ENCODE data around the gene C4orf50.

C4orf50 gene

GRCh38 chr4:5992171-5992827 is 25.9 kb downstream of the C4orf50 start:
- Histone ChIP-seq H3K27me3 (ENCODE audit: insufficient read depth, low read length, poor library complexity, severe bottlenecking) (no peaks in the 10 kb centered on the region), H3K4me1 (ENCODE audit: insufficient read depth, low read length, poor library complexity, severe bottlenecking) (no peaks in the 10 kb centered on the region)

GRCh38 chr4:5991405-5991804 is 26.8 kb downstream of the C4orf50 start:
- H3K9ac ChIP-seq (ENCODE audit: low read depth, low read length, poor library complexity, severe bottlenecking), result no peak overlapping the region
- H3K4me2 ChIP-seq (ENCODE audit: low read depth, low read length, poor library complexity, severe bottlenecking), result no peak overlapping the region
- no peaks in the 10 kb centered on the region for H3F3A ChIP-seq (ENCODE audit: low read depth)
- no peaks in the 10 kb centered on the region for H3K36me3 ChIP-seq (ENCODE audit: insufficient read depth, low read length)
- no peaks in the 10 kb centered on the region for H4K20me1 ChIP-seq (ENCODE audit: insufficient read depth, low read length, poor library complexity, severe bottlenecking)
- TF ChIP-seq EZH2phosphoT487 (IDR thresholded peaks at IDR 0.05; ENCODE audit: borderline replicate concordance) (no peak), CTCF (conservative IDR thresholded peaks at IDR 0.05; ENCODE audit: low read length) (no peak)
- H3K27me3 ChIP-seq (ENCODE audit: insufficient read depth, low read length, poor library complexity, severe bottlenecking), result no peaks in the 10 kb centered on the region
- no peaks in the 10 kb centered on the region for H3K9me2 ChIP-seq (replicated peaks; ENCODE audit: low read depth, low read length)
- no peaks in the 10 kb centered on the region; the same call in 1 of the 2 replicates for H3K9me3 ChIP-seq (ENCODE audit: insufficient read depth, low read depth, low read length)
- H3K79me2 ChIP-seq (ENCODE audit: insufficient read depth, low read length), result no peaks in the 10 kb centered on the region
- no peak overlapping the region for H2AFZ ChIP-seq (ENCODE audit: low read length)
- no peak overlapping the region for H3K4me3 ChIP-seq (ENCODE audit: low read length, poor library complexity, severe bottlenecking)
- H3K4me1 ChIP-seq (ENCODE audit: insufficient read depth, low read length, poor library complexity, severe bottlenecking), result no peaks in the 10 kb centered on the region

More at GRCh38 chr4:5992171-5992827, 25.9 kb downstream of the C4orf50 start:
- H3K4me3 ChIP-seq (ENCODE audit: low read length, poor library complexity, severe bottlenecking), result no peak overlapping the region
- H3K9ac ChIP-seq (ENCODE audit: low read depth, low read length, poor library complexity, severe bottlenecking), result no peak overlapping the region
- H3K9me2 ChIP-seq (replicated peaks; ENCODE audit: low read depth, low read length), result no peaks in the 10 kb centered on the region
- TF ChIP-seq CTCF (conservative IDR thresholded peaks at IDR 0.05; ENCODE audit: low read length), result no peak
- no peak for TF ChIP-seq EZH2phosphoT487 (IDR thresholded peaks at IDR 0.05; ENCODE audit: borderline replicate concordance)
- H3K36me3 ChIP-seq (ENCODE audit: insufficient read depth, low read length), result no peaks in the 10 kb centered on the region
- H3K4me2 ChIP-seq (ENCODE audit: low read depth, low read length, poor library complexity, severe bottlenecking), result no peak overlapping the region
- H3K9me3 ChIP-seq (ENCODE audit: insufficient read depth, low read depth, low read length), result no peaks in the 10 kb centered on the region; the same call in 1 of the 2 replicates
- H4K20me1 ChIP-seq (ENCODE audit: insufficient read depth, low read length, poor library complexity, severe bottlenecking), result no peaks in the 10 kb centered on the region
- H2AFZ ChIP-seq (ENCODE audit: low read length), result no peak overlapping the region
- no peaks in the 10 kb centered on the region for H3K79me2 ChIP-seq (ENCODE audit: insufficient read depth, low read length)
- no peaks in the 10 kb centered on the region for H3F3A ChIP-seq (ENCODE audit: low read depth)

- H3K79me2 ChIP-seq (ENCODE audit: insufficient read depth, low read length), result no peaks in the 10 kb centered on the region
- no peaks in the 10 kb centered on the region for H3K36me3 ChIP-seq (ENCODE audit: insufficient read depth, low read length)
- no peak overlapping the region for H3K9ac ChIP-seq (ENCODE audit: low read depth, low read length, poor library complexity, severe bottlenecking)
- no peaks in the 10 kb centered on the region for H3F3A ChIP-seq (ENCODE audit: low read depth)
- H3K4me1 ChIP-seq (ENCODE audit: insufficient read depth, low read length, poor library complexity, severe bottlenecking), result no peaks in the 10 kb centered on the region
- H3K9me3 ChIP-seq (ENCODE audit: insufficient read depth, low read depth, low read length), result no peaks in the 10 kb centered on the region; the same call in 1 of the 2 replicates
- H2AFZ ChIP-seq (ENCODE audit: low read length), result no peak overlapping the region
- no peak overlapping the region for H3K4me3 ChIP-seq (ENCODE audit: low read length, poor library complexity, severe bottlenecking)
- H3K4me2 ChIP-seq (ENCODE audit: low read depth, low read length, poor library complexity, severe bottlenecking), result no peak overlapping the region
- H3K9me2 ChIP-seq (replicated peaks; ENCODE audit: low read depth, low read length), result no peaks in the 10 kb centered on the region
- H3K27me3 ChIP-seq (ENCODE audit: insufficient read depth, low read length, poor library complexity, severe bottlenecking), result no peaks in the 10 kb centered on the region
- H4K20me1 ChIP-seq (ENCODE audit: insufficient read depth, low read length, poor library complexity, severe bottlenecking), result no peaks in the 10 kb centered on the region
- no peak for TF ChIP-seq CTCF (conservative IDR thresholded peaks at IDR 0.05; ENCODE audit: low read length)
- TF ChIP-seq EZH2phosphoT487 (IDR thresholded peaks at IDR 0.05; ENCODE audit: borderline replicate concordance), result no peak
Observed at GRCh38 chr4:5990446-5991160, 27.6 kb downstream of the C4orf50 start.

Data from Loucy (cell line).